ENCODE data around the gene KCNK3.

DNA sequence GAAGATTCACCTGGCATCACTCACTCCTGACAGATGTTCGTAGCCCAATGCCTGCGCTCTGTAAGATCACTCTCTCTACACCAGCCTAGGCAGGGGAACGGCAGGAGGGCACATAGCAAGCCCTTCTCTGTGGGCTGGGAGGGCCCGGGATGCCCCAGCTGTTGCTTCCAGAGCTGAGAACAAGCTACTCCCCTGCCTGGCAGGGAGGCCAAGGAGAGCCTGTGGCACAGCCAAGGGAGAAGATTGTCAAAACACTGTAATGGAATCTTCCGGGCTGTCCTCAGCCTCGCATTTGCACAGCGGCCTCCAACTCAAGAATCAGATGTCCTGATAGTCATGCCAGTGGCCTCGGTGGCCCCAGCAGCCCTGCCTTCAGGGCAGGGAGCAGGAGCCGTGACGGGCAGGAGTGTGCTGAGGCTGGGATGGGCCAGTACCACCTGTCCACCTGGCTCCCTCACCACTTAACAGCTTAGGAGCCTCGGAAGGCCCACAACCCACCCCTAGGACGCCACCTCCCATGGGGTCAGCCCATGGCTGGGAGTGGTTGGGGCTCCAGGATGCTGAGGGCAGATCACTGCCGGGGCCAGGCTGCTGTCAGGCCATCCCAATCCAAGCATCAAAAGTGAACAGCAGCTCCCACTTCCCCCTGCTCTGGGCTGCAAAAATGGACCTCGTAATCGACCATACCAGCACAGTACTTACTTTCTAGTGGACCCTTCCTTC is 49.7 kb downstream of the KCNK3 start:
- TF ChIP-seq, protein P1, sequence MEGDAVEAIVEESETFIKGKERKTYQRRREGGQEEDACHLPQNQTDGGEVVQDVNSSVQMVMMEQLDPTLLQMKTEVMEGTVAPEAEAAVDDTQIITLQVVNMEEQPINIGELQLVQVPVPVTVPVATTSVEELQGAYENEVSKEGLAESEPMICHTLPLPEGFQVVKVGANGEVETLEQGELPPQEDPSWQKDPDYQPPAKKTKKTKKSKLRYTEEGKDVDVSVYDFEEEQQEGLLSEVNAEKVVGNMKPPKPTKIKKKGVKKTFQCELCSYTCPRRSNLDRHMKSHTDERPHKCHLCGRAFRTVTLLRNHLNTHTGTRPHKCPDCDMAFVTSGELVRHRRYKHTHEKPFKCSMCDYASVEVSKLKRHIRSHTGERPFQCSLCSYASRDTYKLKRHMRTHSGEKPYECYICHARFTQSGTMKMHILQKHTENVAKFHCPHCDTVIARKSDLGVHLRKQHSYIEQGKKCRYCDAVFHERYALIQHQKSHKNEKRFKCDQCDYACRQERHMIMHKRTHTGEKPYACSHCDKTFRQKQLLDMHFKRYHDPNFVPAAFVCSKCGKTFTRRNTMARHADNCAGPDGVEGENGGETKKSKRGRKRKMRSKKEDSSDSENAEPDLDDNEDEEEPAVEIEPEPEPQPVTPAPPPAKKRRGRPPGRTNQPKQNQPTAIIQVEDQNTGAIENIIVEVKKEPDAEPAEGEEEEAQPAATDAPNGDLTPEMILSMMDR (IDR thresholded peaks at IDR 0.05) = no peak
- no peak for TF ChIP-seq POLR2A (IDR thresholded peaks at IDR 0.05)
